ENCODE measurements around the gene LONP2. TPM values are rescaled to one million over a fixed set of nuclear protein-coding genes. Genes with fewer than 3 reads are reported as not detected.

Gene LONP2
- total and polyA plus RNA-seq, 9 of the 15 experiments (the other 6 are each of a cell fraction or from before 2014, with no cell fraction given) = 8.1 to 41.2 (median 25.6) TPM

- TF ChIP-seq ATF3 (IDR thresholded peaks at IDR 0.05) (peak; percentile 64), ATF3 (CRISPR knock-in tag; conservative IDR thresholded peaks at IDR 0.05) (no peak), ATF7 (IDR thresholded peaks at IDR 0.05) (peak; percentile 65; the same call in 1 of the 2 replicates), FUS (optimal IDR thresholded peaks at IDR 0.05; ENCODE audit: low read depth, low read length) (no peak), MEIS2 (IDR thresholded peaks at IDR 0.05; ENCODE audit: partially characterized antibody) (no peak), BCOR (IDR thresholded peaks at IDR 0.05) (peak; percentile 43; the same call in 1 of the 2 replicates), FOXO4 (CRISPR knock-in tag; IDR thresholded peaks at IDR 0.05) (no peak), MXD1 (CRISPR knock-in tag; IDR thresholded peaks at IDR 0.05; ENCODE audit: borderline replicate concordance, poor library complexity, severe bottlenecking) (no peak), ZNF121 (CRISPR knock-in tag; conservative IDR thresholded peaks at IDR 0.05) (peak; percentile 90), CBFA2T2 (conservative IDR thresholded peaks at IDR 0.05) (no peak), RBM25 (IDR thresholded peaks at IDR 0.05; ENCODE audit: low read depth, low read length, severe bottlenecking) (peak; percentile 37), CREB5 (CRISPR knock-in tag; IDR thresholded peaks at IDR 0.05) (no peak), CBX2 (IDR thresholded peaks at IDR 0.05; ENCODE audit: insufficient read depth, low read length, poor library complexity, severe bottlenecking) (no peak), HMGXB4 (CRISPR knock-in tag; IDR thresholded peaks at IDR 0.05) (no peak)
- H3K9ac ChIP-seq (ENCODE audit: insufficient read depth in 1 of 2, low read depth in 2 of 2, low read length in 2 of 2) = no peak overlapping the region
- no peak for ATAC-seq
- H2AFZ ChIP-seq (ENCODE audit: low read depth, low read length) = no peak overlapping the region
- H3K9me3 ChIP-seq (replicated peaks; ENCODE audit: control insufficient read depth, insufficient read depth, low read depth, low read length) = no peaks in the 10 kb centered on the region
- no peak overlapping the region for H3K27ac ChIP-seq (ENCODE audit: extremely low read depth, low read depth, low read length)
- H3K4me3 ChIP-seq = no peak overlapping the region
- ChIA-PET POLR2A (interaction anchor here (2.8 to 2.9 kb wide), 2 partner anchors 16 to 17 kb away, joined by 25 to 35 read pairs; no protein-coding TSS in a partner anchor), CTCF (ENCODE audit: low intra/inter-chr PET ratio) (interaction anchor here (0.6 kb wide), 1 partner anchor 30 kb away, joined by 4 read pairs; no protein-coding TSS in a partner anchor)
- peaks cover 50% of the 10 kb centered on the region for H4K20me1 ChIP-seq (replicated peaks; ENCODE audit: control insufficient read depth, insufficient read depth, low read length)
- WGBS (ENCODE audit: insufficient coverage, low coverage, missing lambda C conversion rate) = 85% methylated on average over 4 of the region's 4 CpGs
- no peak for DNase-seq (ENCODE audit: extremely low read depth in 1 of 4, low spot score in 3 of 4)
- H3K27me3 ChIP-seq (ENCODE audit: control insufficient read depth in 2 of 2, insufficient read depth in 2 of 2, low read length in 2 of 2) = no peaks in the 10 kb centered on the region
- BruUV-seq (replicated peaks) = no TSS peak
- H3K79me2 ChIP-seq (ENCODE audit: control insufficient read depth, insufficient read depth, low read length) = peaks cover 72% of the 10 kb centered on the region
- intact Hi-C loops (cut with micrococcal nuclease) (no loop called here), in situ Hi-C loops (cut with MboI) (no loop called here)
- FAIRE-seq = no peak
- no peak overlapping the region for H3K4me2 ChIP-seq (ENCODE audit: insufficient read depth, low read length)
- H3K36me3 ChIP-seq (ENCODE audit: control insufficient read depth, insufficient read depth, low read length) = no peaks in the 10 kb centered on the region
- peaks cover 29 to 30% of the 10 kb centered on the region in 2 experiments; a peak in 4 of 5 replicates for H3K4me1 ChIP-seq (replicated peaks in 1 of 2; ENCODE audit: control insufficient read depth in 2 of 2, insufficient read depth in 2 of 2, low read length in 2 of 2)
- no peaks in the 10 kb centered on the region for H3K9me1 ChIP-seq (ENCODE audit: control insufficient read depth, insufficient read depth, low read length)
Observed at GRCh38 chr16:48382131-48382530, 138.0 kb downstream of the LONP2 start.
